ENCODE results near the gene KRTAP3-2.

KRTAP3-2 gene

GRCh38 chr17:40992666-40993065 is 7.0 kb downstream of the KRTAP3-2 start:
- Histone ChIP-seq H3K27ac (ENCODE audit: low read depth, low read length) (no peak overlapping the region), H3K36me3 (ENCODE audit: control insufficient read depth, insufficient read depth, low read length) (no peaks in the 10 kb centered on the region), H3K4me1 (ENCODE audit: control insufficient read depth, insufficient read depth, low read length) (no peaks in the 10 kb centered on the region), H3K9me3 (ENCODE audit: control insufficient read depth, insufficient read depth, low read length) (no peaks in the 10 kb centered on the region), H3K27me3 (ENCODE audit: control insufficient read depth, insufficient read depth, low read length) (no peaks in the 10 kb centered on the region), H3K4me3 (ENCODE audit: low read depth, low read length) (no peak overlapping the region), H3K9ac (ENCODE audit: low read depth, low read length) (no peak overlapping the region)

- H3K36me3 ChIP-seq (ENCODE audit: control insufficient read depth, insufficient read depth, low read length): no peaks in the 10 kb centered on the region
- no peak overlapping the region for H3K4me3 ChIP-seq (ENCODE audit: low read depth, low read length)
- no peaks in the 10 kb centered on the region for H3K4me1 ChIP-seq (ENCODE audit: control insufficient read depth, insufficient read depth, low read length)
- H3K27ac ChIP-seq (ENCODE audit: low read depth, low read length): no peak overlapping the region
- H3K9me3 ChIP-seq (ENCODE audit: control insufficient read depth, insufficient read depth, low read length): no peaks in the 10 kb centered on the region
- H3K27me3 ChIP-seq (ENCODE audit: control insufficient read depth, insufficient read depth, low read length): no peaks in the 10 kb centered on the region
- no peak overlapping the region for H3K9ac ChIP-seq (ENCODE audit: low read depth, low read length)
Measured at GRCh38 chr17:40986920-40987319, 12.8 kb downstream of the KRTAP3-2 start.

GRCh38 chr17:40984226-40984625 is 15.5 kb downstream of the KRTAP3-2 start, which contains the start of gene KRT40:
Gene KRT40 (minus strand): TSS chr17:40984326. CDS start chr17:40984273, 53 bp downstream.
- H3K9ac ChIP-seq (ENCODE audit: low read depth, low read length): no peak within 1 kb of the TSS
- no peaks in the 10 kb centered on the region for H3K36me3 ChIP-seq (ENCODE audit: control insufficient read depth, insufficient read depth, low read length)
- H3K27ac ChIP-seq (ENCODE audit: low read depth, low read length): no peak within 1 kb of the TSS
- peaks cover 9% of the 10 kb centered on the region; the same call in 1 of the 2 replicates for H3K4me1 ChIP-seq (ENCODE audit: control insufficient read depth, insufficient read depth, low read length)
- no peak within 1 kb of the TSS for H3K4me3 ChIP-seq (ENCODE audit: low read depth, low read length)
- no peaks in the 10 kb centered on the region for H3K9me3 ChIP-seq (ENCODE audit: control insufficient read depth, insufficient read depth, low read length)
- no peaks in the 10 kb centered on the region for H3K27me3 ChIP-seq (ENCODE audit: control insufficient read depth, insufficient read depth, low read length)

GRCh38 chr17:40981115-40981514 is 18.6 kb downstream of the KRTAP3-2 start:
- Histone ChIP-seq H3K27me3 (ENCODE audit: control insufficient read depth, insufficient read depth, low read length) (no peaks in the 10 kb centered on the region), H3K4me1 (ENCODE audit: control insufficient read depth, insufficient read depth, low read length) (peaks cover 9% of the 10 kb centered on the region; the same call in 1 of the 2 replicates), H3K9ac (ENCODE audit: low read depth, low read length) (no peak overlapping the region), H3K36me3 (ENCODE audit: control insufficient read depth, insufficient read depth, low read length) (no peaks in the 10 kb centered on the region), H3K27ac (ENCODE audit: low read depth, low read length) (no peak overlapping the region), H3K4me3 (ENCODE audit: low read depth, low read length) (no peak overlapping the region), H3K9me3 (ENCODE audit: control insufficient read depth, insufficient read depth, low read length) (no peaks in the 10 kb centered on the region)

GRCh38 chr17:40980596-40980995 is 19.1 kb downstream of the KRTAP3-2 start:
- H3K9ac ChIP-seq (ENCODE audit: low read depth, low read length): no peak overlapping the region
- H3K27me3 ChIP-seq (ENCODE audit: control insufficient read depth, insufficient read depth, low read length): no peaks in the 10 kb centered on the region
- peaks cover 9% of the 10 kb centered on the region; the same call in 1 of the 2 replicates for H3K4me1 ChIP-seq (ENCODE audit: control insufficient read depth, insufficient read depth, low read length)
- H3K36me3 ChIP-seq (ENCODE audit: control insufficient read depth, insufficient read depth, low read length): no peaks in the 10 kb centered on the region
- H3K9me3 ChIP-seq (ENCODE audit: control insufficient read depth, insufficient read depth, low read length): no peaks in the 10 kb centered on the region
- H3K4me3 ChIP-seq (ENCODE audit: low read depth, low read length): no peak overlapping the region
- H3K27ac ChIP-seq (ENCODE audit: low read depth, low read length): no peak overlapping the region

- H3K36me3 ChIP-seq (ENCODE audit: control insufficient read depth, insufficient read depth, low read length): no peaks in the 10 kb centered on the region
- no peak overlapping the region for H3K27ac ChIP-seq (ENCODE audit: low read depth, low read length)
- peaks cover 9% of the 10 kb centered on the region; the same call in 1 of the 2 replicates for H3K4me1 ChIP-seq (ENCODE audit: control insufficient read depth, insufficient read depth, low read length)
- H3K9ac ChIP-seq (ENCODE audit: low read depth, low read length): no peak overlapping the region
- no peaks in the 10 kb centered on the region for H3K27me3 ChIP-seq (ENCODE audit: control insufficient read depth, insufficient read depth, low read length)
- no peak overlapping the region for H3K4me3 ChIP-seq (ENCODE audit: low read depth, low read length)
- H3K9me3 ChIP-seq (ENCODE audit: control insufficient read depth, insufficient read depth, low read length): no peaks in the 10 kb centered on the region
Measured at GRCh38 chr17:40980117-40980516, 19.6 kb downstream of the KRTAP3-2 start.

DNA sequence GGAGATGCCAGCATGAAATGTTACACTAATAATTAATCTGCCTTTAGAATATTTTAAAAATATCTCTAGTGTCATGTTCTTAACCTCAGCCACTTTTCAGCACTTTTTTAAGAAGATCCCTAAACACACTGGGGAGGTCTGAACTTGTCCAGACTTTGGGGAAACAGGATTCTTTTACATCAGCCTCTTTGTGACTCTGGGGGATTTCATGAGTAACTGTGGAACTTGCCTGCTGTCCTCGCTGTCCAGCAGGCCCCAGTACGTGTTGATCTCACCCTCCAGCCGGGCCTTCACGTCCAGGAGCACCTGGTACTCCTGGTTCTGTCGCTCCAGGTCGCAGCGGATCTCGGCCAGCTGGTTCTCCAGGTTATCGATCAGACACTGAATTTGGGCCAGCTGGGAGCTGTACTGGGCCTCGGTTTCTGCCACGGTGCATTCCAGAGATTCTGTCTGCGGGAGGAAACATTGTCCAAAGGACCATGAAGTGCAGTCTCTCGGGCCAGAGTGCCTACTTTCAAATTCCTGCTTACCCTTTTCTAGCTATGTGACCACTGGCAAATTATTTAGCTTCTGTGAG is 21.0 kb downstream of the KRTAP3-2 start:
- Histone ChIP-seq H3K9me3 (ENCODE audit: control insufficient read depth, insufficient read depth, low read length) (no peaks in the 10 kb centered on the region), H3K27ac (ENCODE audit: low read depth, low read length) (no peak overlapping the region), H3K27me3 (ENCODE audit: control insufficient read depth, insufficient read depth, low read length) (no peaks in the 10 kb centered on the region), H3K9ac (ENCODE audit: low read depth, low read length) (no peak overlapping the region), H3K4me3 (ENCODE audit: low read depth, low read length) (no peak overlapping the region), H3K36me3 (ENCODE audit: control insufficient read depth, insufficient read depth, low read length) (no peaks in the 10 kb centered on the region), H3K4me1 (ENCODE audit: control insufficient read depth, insufficient read depth, low read length) (peaks cover 9% of the 10 kb centered on the region; the same call in 1 of the 2 replicates)

DNA sequence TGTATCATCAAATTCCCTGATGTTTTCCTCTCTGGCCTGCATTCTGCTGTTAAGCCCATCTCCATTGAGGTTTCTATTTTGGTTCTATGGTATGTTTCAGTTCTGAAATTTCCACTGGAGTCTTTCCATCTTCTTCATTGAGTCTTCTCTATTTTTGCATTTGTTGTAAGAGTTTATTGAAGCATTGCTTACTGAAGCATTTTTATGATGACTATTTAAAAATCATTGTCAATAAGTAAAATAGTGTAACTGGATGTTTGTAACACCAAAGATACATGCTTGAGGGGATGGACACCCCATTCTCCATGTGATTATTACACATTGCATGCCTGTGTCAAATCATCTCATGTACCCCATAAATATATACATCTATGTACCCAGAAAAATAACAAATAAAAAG is 24.2 kb downstream of the KRTAP3-2 start:
- Histone ChIP-seq H3K4me1 (ENCODE audit: control insufficient read depth, insufficient read depth, low read length) (peaks cover 5% of the 10 kb centered on the region; the same call in 1 of the 2 replicates), H3K9ac (ENCODE audit: low read depth, low read length) (no peak overlapping the region), H3K27me3 (ENCODE audit: control insufficient read depth, insufficient read depth, low read length) (no peaks in the 10 kb centered on the region), H3K4me3 (ENCODE audit: low read depth, low read length) (no peak overlapping the region), H3K27ac (ENCODE audit: low read depth, low read length) (no peak overlapping the region), H3K36me3 (ENCODE audit: control insufficient read depth, insufficient read depth, low read length) (no peaks in the 10 kb centered on the region), H3K9me3 (ENCODE audit: control insufficient read depth, insufficient read depth, low read length) (0 out of 2 replicates have a peak, but pooled peaks cover 3% of the 10 kb centered on the region)

DNA sequence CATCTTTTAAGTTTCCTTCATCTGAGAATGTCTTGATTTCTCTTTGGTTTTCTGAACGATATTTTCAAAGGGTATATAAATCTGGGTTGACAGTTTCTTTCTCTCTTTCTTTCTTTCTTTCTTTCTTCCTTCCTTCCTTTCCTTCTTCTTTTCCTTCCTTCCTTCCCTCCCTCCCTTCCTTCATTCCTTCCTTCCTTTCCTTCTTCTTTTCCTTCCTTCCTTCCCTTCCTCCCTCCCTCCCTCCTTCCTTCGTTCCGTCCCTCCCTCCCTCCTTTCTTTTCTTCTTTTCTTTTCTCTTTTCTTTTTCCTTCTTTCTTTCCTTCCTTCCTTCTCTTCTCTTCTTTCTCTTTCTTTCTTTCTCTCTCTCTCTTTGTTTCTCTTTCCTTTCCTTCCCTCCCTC is 25.3 kb downstream of the KRTAP3-2 start:
- no peaks in the 10 kb centered on the region for H3K36me3 ChIP-seq (ENCODE audit: control insufficient read depth, insufficient read depth, low read length)
- H3K27me3 ChIP-seq (ENCODE audit: control insufficient read depth, insufficient read depth, low read length): no peaks in the 10 kb centered on the region
- no peak overlapping the region for H3K27ac ChIP-seq (ENCODE audit: low read depth, low read length)
- H3K9me3 ChIP-seq (ENCODE audit: control insufficient read depth, insufficient read depth, low read length): 0 out of 2 replicates have a peak, but pooled peaks cover 3% of the 10 kb centered on the region
- H3K4me1 ChIP-seq (ENCODE audit: control insufficient read depth, insufficient read depth, low read length): no peaks in the 10 kb centered on the region
- no peak overlapping the region for H3K9ac ChIP-seq (ENCODE audit: low read depth, low read length)
- no peak overlapping the region for H3K4me3 ChIP-seq (ENCODE audit: low read depth, low read length)

DNA sequence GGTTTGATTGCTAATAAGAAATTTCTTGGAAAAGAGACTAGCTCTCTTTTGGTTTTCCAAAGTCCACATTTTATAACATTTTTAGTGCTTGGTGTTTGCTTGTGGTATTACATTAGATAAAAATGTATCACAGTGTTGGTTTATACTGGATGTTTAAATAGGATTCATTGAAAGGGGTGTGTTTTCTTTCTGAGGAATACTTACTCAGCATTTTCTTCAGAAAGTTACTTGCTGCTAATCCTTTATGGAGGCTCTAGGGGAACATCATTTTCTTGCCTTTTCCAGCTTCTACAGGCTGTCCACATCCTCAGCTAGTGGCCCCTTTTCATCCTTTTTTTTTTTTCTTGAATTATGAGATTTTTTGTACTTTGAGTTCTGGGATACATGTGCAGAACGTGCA is 32.1 kb downstream of the KRTAP3-2 start:
- Histone ChIP-seq H3K27ac (ENCODE audit: low read depth, low read length) (no peak overlapping the region), H3K4me1 (ENCODE audit: control insufficient read depth, insufficient read depth, low read length) (no peaks in the 10 kb centered on the region), H3K9me3 (ENCODE audit: control insufficient read depth, insufficient read depth, low read length) (0 out of 2 replicates have a peak, but pooled peaks cover 3% of the 10 kb centered on the region), H3K4me3 (ENCODE audit: low read depth, low read length) (no peak overlapping the region), H3K27me3 (ENCODE audit: control insufficient read depth, insufficient read depth, low read length) (no peaks in the 10 kb centered on the region), H3K36me3 (ENCODE audit: control insufficient read depth, insufficient read depth, low read length) (no peaks in the 10 kb centered on the region), H3K9ac (ENCODE audit: low read depth, low read length) (no peak overlapping the region)

- Histone ChIP-seq H3K9ac (ENCODE audit: low read depth, low read length) (no peak within 1 kb of the TSS), H3K36me3 (ENCODE audit: control insufficient read depth, insufficient read depth, low read length) (no peaks in the 10 kb centered on the region), H3K9me3 (ENCODE audit: control insufficient read depth, insufficient read depth, low read length) (0 out of 2 replicates have a peak, but pooled peaks cover 3% of the 10 kb centered on the region), H3K27ac (ENCODE audit: low read depth, low read length) (no peak within 1 kb of the TSS), H3K27me3 (ENCODE audit: control insufficient read depth, insufficient read depth, low read length) (no peaks in the 10 kb centered on the region), H3K4me3 (ENCODE audit: low read depth, low read length) (no peak within 1 kb of the TSS), H3K4me1 (ENCODE audit: control insufficient read depth, insufficient read depth, low read length) (no peaks in the 10 kb centered on the region)
Measured at GRCh38 chr17:40966848-40967247, 32.9 kb downstream of the KRTAP3-2 start, which contains the start of gene KRT39. Gene KRT39 (minus strand): TSS chr17:40966948. CDS start chr17:40966856, 92 bp downstream.

Data from HUES48 (cell line).